HepG2 (cell line): Measurements from ENCODE around the gene HEBP1. TPM values are rescaled to one million over a fixed set of nuclear protein-coding genes. Genes with fewer than 3 reads are reported as not detected.

Experiments
- ATAC-seq: fragments of 200-7000 bp; cut with Tn5 transposase; 3 replicates; pipeline ENCODE4 v1.9.1; 2020; ENCODE audit warnings: mild to moderate bottlenecking, moderate library complexity
- BruUV-seq: library from RNA; stranded (reverse); fragments of 400-500 nt; replicated peaks from 2 replicates; lab custom pipeline; 2021; lab: Mats Ljungman, UMichigan
- CTCF ChIA-PET: fragments of 300-600 bp; formaldehyde crosslinking; extraction: SDS; loops from one replicate; lab custom pipeline; 2021; ENCODE audit warnings: low total read pairs, inconsistent platforms, low intra/inter-chr PET ratio; lab: Yijun Ruan, JAX
- POLR2A ChIA-PET: fragments of 350-600 bp; sonication (Branson Sonifier 250); formaldehyde crosslinking; loops from one replicate; lab custom pipeline; 2020; ENCODE audit warnings: antibody characterized with exemption, inconsistent platforms; lab: Yijun Ruan, JAX
- DNase-seq: peaks from one replicate; pipeline ENCODE4 v3.0.0-alpha.2; 2015; ENCODE audit warnings: low spot score
- FAIRE-seq: peaks from 3 replicates; lab custom pipeline; 2011; peaks lifted over from hg19 to GRCh38; lab: Jason Lieb, UNC
- H2AFZ ChIP-seq: one replicate; pipeline ENCODE4 v1.6.1; 2011; ENCODE audit warnings: low read length, inconsistent platforms
- H3K27ac ChIP-seq: fragments of 300-600 bp; 3 replicates; pipeline ENCODE4 v1.8.0; 2011; ENCODE audit warnings: mixed run types, mild to moderate bottlenecking, mixed read lengths, low read length, inconsistent platforms; ENCODE audit not compliant: insufficient read depth; ENCODE audit errors: extremely low read length
- H3K27me3 ChIP-seq, 2 experiments: fragments of 200-600 bp in 1 of 2; 2 replicates in 1 of 2; 3 replicates in 1 of 2; pipeline versions ENCODE4 v1.6.0 to v1.8.0; 2011; ENCODE audit warnings: low read length in 2 of 2, mild to moderate bottlenecking in 2 of 2, moderate library complexity in 2 of 2, inconsistent platforms in 1 of 2; ENCODE audit not compliant: insufficient read depth in 2 of 2, control insufficient read depth in 1 of 2
- H3K36me3 ChIP-seq, 2 experiments: fragments of 200-600 bp in 1 of 2; replicated peaks in 1 of 2; 2 replicates in 1 of 2; 3 replicates in 1 of 2; pipeline versions ENCODE4 v1.5.1 to v1.8.0; 2011; ENCODE audit warnings: low read length in 2 of 2, inconsistent platforms in 1 of 2; ENCODE audit not compliant: insufficient read depth in 2 of 2, control insufficient read depth in 1 of 2
- H3K4me1 ChIP-seq: 2 replicates; pipeline ENCODE4 v1.5.1; 2012; ENCODE audit warnings: low read length, inconsistent platforms; ENCODE audit not compliant: insufficient read depth
- H3K4me2 ChIP-seq: 2 replicates; pipeline ENCODE4 v1.6.0; 2011; ENCODE audit warnings: low read depth, low read length, inconsistent platforms
- H3K4me3 ChIP-seq, 3 experiments: fragments of 200-600 bp in 1 of 3; sonication (generic), shearing (Covaris generic) in 1 of 3; replicated peaks in 1 of 3; 2 replicates each; pipeline ENCODE4 v1.5.1; 2011 to 2016; ENCODE audit warnings: low read length in 3 of 3, inconsistent platforms in 2 of 3, low read depth in 2 of 3, mild to moderate bottlenecking in 2 of 3, control low read depth in 1 of 3, mixed read lengths in 1 of 3; ENCODE audit not compliant: insufficient read depth in 1 of 3
- H3K79me2 ChIP-seq: one replicate; pipeline ENCODE4 v1.6.1; 2011; ENCODE audit warnings: low read length, inconsistent platforms; ENCODE audit not compliant: insufficient read depth
- H3K9ac ChIP-seq: 2 replicates; pipeline ENCODE4 v1.6.0; 2011; ENCODE audit warnings: mild to moderate bottlenecking, low read depth, low read length, inconsistent platforms; ENCODE audit not compliant: insufficient read depth
- H3K9me3 ChIP-seq: 2 replicates; pipeline ENCODE4 v1.5.1; 2012; ENCODE audit warnings: mild to moderate bottlenecking, low read length
- H4K20me1 ChIP-seq: 2 replicates; pipeline ENCODE4 v1.6.0; 2011; ENCODE audit warnings: inconsistent platforms, mild to moderate bottlenecking, low read length, moderate library complexity; ENCODE audit not compliant: insufficient read depth
- BCL6 ChIP-seq: IDR thresholded peaks from 2 replicates; pipeline ENCODE4 v1.6.1; 2016; ENCODE audit warnings: missing genetic modification reagents, missing compliant biosample characterization
- CSRNP2 ChIP-seq: sonication (generic); formaldehyde crosslinking; conservative IDR thresholded peaks from 2 replicates; pipeline ENCODE4 v1.8.0; 2022; ENCODE audit warnings: low read depth, missing genetic modification reagents
- KLF11 ChIP-seq: IDR thresholded peaks from 2 replicates; pipeline ENCODE4 v1.6.1; 2016; ENCODE audit warnings: missing compliant biosample characterization
- MAFF ChIP-seq: IDR thresholded peaks from 2 replicates; pipeline ENCODE4 v1.6.1; 2011; ENCODE audit warnings: low read depth, low read length, improper control_type of control experiment
- MAFK ChIP-seq, 2 experiments: IDR thresholded peaks in 1 of 2; conservative IDR thresholded peaks in 1 of 2; 2 replicates each; pipeline ENCODE4 v1.6.1; 2011; ENCODE audit warnings: improper control_type of control experiment in 2 of 2, low read length in 2 of 2
- MLX ChIP-seq: IDR thresholded peaks from 2 replicates; pipeline ENCODE4 v1.6.1; 2016
- NFE2L1 ChIP-seq: sonication (generic); formaldehyde crosslinking; IDR thresholded peaks from 2 replicates; pipeline ENCODE4 v1.4.0; 2020; ENCODE audit warnings: missing genetic modification reagents, mild to moderate bottlenecking, borderline replicate concordance
- NFKBIZ ChIP-seq: IDR thresholded peaks from 2 replicates; pipeline ENCODE4 v1.6.1; 2018; ENCODE audit warnings: missing genetic modification reagents, missing compliant biosample characterization
- RORA ChIP-seq: sonication (generic); formaldehyde crosslinking; IDR thresholded peaks from 2 replicates; pipeline ENCODE4 v1.5.0; 2020; ENCODE audit warnings: mild to moderate bottlenecking, missing genetic modification reagents, moderate library complexity
- SAP130 ChIP-seq: IDR thresholded peaks from 2 replicates; pipeline ENCODE4 v1.6.1; 2016; ENCODE audit warnings: low read depth
- THAP8 ChIP-seq: sonication (generic); formaldehyde crosslinking; IDR thresholded peaks from 2 replicates; pipeline ENCODE4 v1.5.1; 2020; ENCODE audit warnings: missing genetic modification reagents, mild to moderate bottlenecking, borderline replicate concordance
- ZBTB3 ChIP-seq: sonication (generic); formaldehyde crosslinking; IDR thresholded peaks from 2 replicates; pipeline ENCODE4 v1.4.0; 2020; ENCODE audit warnings: low read depth, mild to moderate bottlenecking, moderate library complexity, missing genetic modification reagents, borderline replicate concordance
- ZFP1 ChIP-seq: IDR thresholded peaks from 2 replicates; pipeline ENCODE4 v1.6.1; 2016
- ZHX2 ChIP-seq, 2 experiments: sonication (generic) in 1 of 2; formaldehyde crosslinking in 1 of 2; IDR thresholded peaks; 2 replicates each; pipeline versions ENCODE4 v1.6.1 to v1.9.0; 2014 to 2022; ENCODE audit warnings: antibody characterized with exemption in 1 of 2, borderline replicate concordance in 1 of 2, inconsistent platforms in 1 of 2, low read depth in 1 of 2, missing genetic modification reagents in 1 of 2
- ZNF878 ChIP-seq: sonication (generic); formaldehyde crosslinking; IDR thresholded peaks from 2 replicates; pipeline ENCODE4 v1.8.1; 2023; ENCODE audit warnings: mild to moderate bottlenecking, missing genetic modification reagents, moderate library complexity
- WGBS: methylation state at CpG from one replicate; pipeline ENCODE4 v1.1.6; 2017; ENCODE audit warnings: low lambda C conversion rate; 5-methylcytosine and 5-hydroxymethylcytosine counted together
- in situ Hi-C: cut with HindIII; loops from 2 replicates; pipeline ENCODE4 v1.10.0; 2017; ENCODE audit warnings: low pct_unique_long_range_greater_than_20kb; ENCODE audit not compliant: extremely low pct_ligation_motif_present
- intact Hi-C: fragments of 100-400 bp; cut with micrococcal nuclease; formaldehyde crosslinking; loops from one replicate; pipeline ENCODE4 v1.10.0; 2022; ENCODE audit not compliant: unreplicated experiment
- polyA plus RNA-seq, 8 experiments: library from polyadenylated mRNA; depleted of rRNA in 3 of 8; stranded (reverse) in 7 of 8; unstranded in 1 of 8; fragments of >200 nt; fragmentation: Illumina TruSeq in 4 of 8; extraction: Trizol in 4 of 8; gene quantifications; 2 replicates each; pipeline versions ENCODE4 v1.2.1 to v1.2.3, GENCODE V29; 2011 to 2016; ENCODE audit warnings: low read depth in 4 of 8, missing spikeins in 1 of 8, mixed read lengths in 1 of 8; ENCODE audit not compliant: insufficient read depth in 1 of 8
- total RNA-seq, 5 experiments: library from RNA; depleted of rRNA; stranded (reverse); fragments of >200 nt; fragmentation: Illumina TruSeq; extraction: Trizol; gene quantifications; 2 replicates each; pipeline ENCODE4 v1.2.3, GENCODE V29; 2016; ENCODE audit warnings: low read depth in 1 of 5

The HEBP1 gene
- total and polyA plus RNA-seq, 2 of the 13 experiments (the other 11 are each of a cell fraction or from before 2014, with no cell fraction given): 7.8 to 9.4 TPM

GRCh38 chr12:12946686-12947355, 53.2 kb downstream of the HEBP1 start:
- BruUV-seq: no TSS peak
- Histone ChIP-seq H3K79me2 (no peaks in the 10 kb centered on the region), H3K36me3 (peaks cover 0 to 4% of the 10 kb centered on the region in 2 experiments; a peak in 2 of 5 replicates), H3K9ac (no peak overlapping the region), H3K27ac (peak overlapping the region; percentile 32), H3K9me3 (no peaks in the 10 kb centered on the region), H4K20me1 (no peaks in the 10 kb centered on the region), H3K4me3 (no peak overlapping the region), H3K4me2 (peak overlapping the region; percentile 44), H3K27me3 (no peaks in the 10 kb centered on the region), H2AFZ (no peak overlapping the region), H3K4me1 (peaks cover 46% of the 10 kb centered on the region)
- 40% methylated on average over 7 of the region's 7 CpGs for WGBS
- ATAC-seq: peak; percentile 96
- POLR2A ChIA-PET: interaction anchor here (0.5 to 1.0 kb wide), 2 partner anchors 20 to 589 kb away, joined by 3 to 5 read pairs; no protein-coding TSS in a partner anchor
- peak; percentile 89 for DNase-seq
- CTCF ChIA-PET: no interaction called here
- peak; percentile 87 for FAIRE-seq
- intact Hi-C loops (no loop called here), in situ Hi-C loops (no loop called here)
- TF ChIP-seq ZNF878 (CRISPR knock-in tag) (no peak), NFKBIZ (CRISPR knock-in tag) (no peak), ZHX2 (IDR thresholded peaks at IDR 0.05; ENCODE audit: low read depth) (no peak), ZHX2 (CRISPR knock-in tag; IDR thresholded peaks at IDR 0.05; ENCODE audit: borderline replicate concordance) (no peak), RORA (CRISPR knock-in tag) (no peak), MAFF (no peak), BCL6 (CRISPR knock-in tag) (peak; percentile 69), CSRNP2 (no peak), NFE2L1 (CRISPR knock-in tag) (no peak), ZBTB3 (CRISPR knock-in tag) (no peak), THAP8 (CRISPR knock-in tag) (no peak), ZFP1 (CRISPR knock-in tag) (no peak), KLF11 (CRISPR knock-in tag) (no peak), MLX (CRISPR knock-in tag) (0 out of 2 replicates have a peak, but pooled peaks have one; percentile 26), MAFK (conservative IDR thresholded peaks at IDR 0.05 in 1 of 2, IDR thresholded peaks at IDR 0.05 in 1 of 2; ENCODE audit: low read length in 2 of 2) (no peak), SAP130 (CRISPR knock-in tag) (peak; percentile 58; the same call in 1 of the 2 replicates)
